ENCODE results near the gene CBLL1. TPM values are rescaled to one million over a fixed set of nuclear protein-coding genes. Genes with fewer than 3 reads are reported as not detected.

Gene CBLL1
- total and polyA plus RNA-seq, 2 of the 13 experiments (the other 11 are each of a cell fraction or from before 2014, with no cell fraction given): 8.8 to 10.5 TPM

DNA sequence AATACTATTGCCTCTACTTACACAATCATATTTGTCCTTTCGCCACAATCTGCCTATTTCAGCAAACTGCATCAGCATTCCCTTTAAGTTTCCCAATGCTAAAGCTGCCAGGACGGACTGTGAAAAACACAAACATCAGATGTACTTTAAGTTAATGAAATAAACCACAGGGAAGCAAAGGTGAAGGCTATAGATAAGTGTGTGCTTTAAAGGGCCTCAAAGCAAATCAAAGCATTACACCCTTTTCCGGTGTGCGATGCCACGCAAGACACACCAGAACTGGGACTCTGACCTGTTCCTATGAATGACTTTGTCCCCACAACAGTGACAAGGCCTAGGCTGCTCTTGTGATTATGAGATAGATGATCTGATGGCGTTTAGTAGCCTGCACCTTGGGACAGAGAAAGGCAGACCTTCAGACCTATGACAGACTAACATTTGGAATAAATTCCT is 35.7 kb downstream of the CBLL1 start (continued):
- TF ChIP-seq, protein P1, sequence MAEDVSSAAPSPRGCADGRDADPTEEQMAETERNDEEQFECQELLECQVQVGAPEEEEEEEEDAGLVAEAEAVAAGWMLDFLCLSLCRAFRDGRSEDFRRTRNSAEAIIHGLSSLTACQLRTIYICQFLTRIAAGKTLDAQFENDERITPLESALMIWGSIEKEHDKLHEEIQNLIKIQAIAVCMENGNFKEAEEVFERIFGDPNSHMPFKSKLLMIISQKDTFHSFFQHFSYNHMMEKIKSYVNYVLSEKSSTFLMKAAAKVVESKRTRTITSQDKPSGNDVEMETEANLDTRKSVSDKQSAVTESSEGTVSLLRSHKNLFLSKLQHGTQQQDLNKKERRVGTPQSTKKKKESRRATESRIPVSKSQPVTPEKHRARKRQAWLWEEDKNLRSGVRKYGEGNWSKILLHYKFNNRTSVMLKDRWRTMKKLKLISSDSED (CRISPR knock-in tag; IDR thresholded peaks at IDR 0.05): no peak
- no peak for TF ChIP-seq JDP2 (CRISPR knock-in tag; IDR thresholded peaks at IDR 0.05; ENCODE audit: borderline replicate concordance)
- no peak; the same call in 1 of the 2 replicates for TF ChIP-seq RFX5 (IDR thresholded peaks at IDR 0.05; ENCODE audit: low read depth, low read length)
- TF ChIP-seq ZNF441 (CRISPR knock-in tag; IDR thresholded peaks at IDR 0.05; ENCODE audit: borderline replicate concordance): peak; percentile 50; the same call in 1 of the 2 replicates
- TF ChIP-seq, protein P2, sequence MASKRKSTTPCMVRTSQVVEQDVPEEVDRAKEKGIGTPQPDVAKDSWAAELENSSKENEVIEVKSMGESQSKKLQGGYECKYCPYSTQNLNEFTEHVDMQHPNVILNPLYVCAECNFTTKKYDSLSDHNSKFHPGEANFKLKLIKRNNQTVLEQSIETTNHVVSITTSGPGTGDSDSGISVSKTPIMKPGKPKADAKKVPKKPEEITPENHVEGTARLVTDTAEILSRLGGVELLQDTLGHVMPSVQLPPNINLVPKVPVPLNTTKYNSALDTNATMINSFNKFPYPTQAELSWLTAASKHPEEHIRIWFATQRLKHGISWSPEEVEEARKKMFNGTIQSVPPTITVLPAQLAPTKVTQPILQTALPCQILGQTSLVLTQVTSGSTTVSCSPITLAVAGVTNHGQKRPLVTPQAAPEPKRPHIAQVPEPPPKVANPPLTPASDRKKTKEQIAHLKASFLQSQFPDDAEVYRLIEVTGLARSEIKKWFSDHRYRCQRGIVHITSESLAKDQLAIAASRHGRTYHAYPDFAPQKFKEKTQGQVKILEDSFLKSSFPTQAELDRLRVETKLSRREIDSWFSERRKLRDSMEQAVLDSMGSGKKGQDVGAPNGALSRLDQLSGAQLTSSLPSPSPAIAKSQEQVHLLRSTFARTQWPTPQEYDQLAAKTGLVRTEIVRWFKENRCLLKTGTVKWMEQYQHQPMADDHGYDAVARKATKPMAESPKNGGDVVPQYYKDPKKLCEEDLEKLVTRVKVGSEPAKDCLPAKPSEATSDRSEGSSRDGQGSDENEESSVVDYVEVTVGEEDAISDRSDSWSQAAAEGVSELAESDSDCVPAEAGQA (IDR thresholded peaks at IDR 0.05; ENCODE audit: low read depth): no peak
- TF ChIP-seq, protein P2 (CRISPR knock-in tag; IDR thresholded peaks at IDR 0.05; ENCODE audit: borderline replicate concordance): no peak
- TF ChIP-seq NFRKB (IDR thresholded peaks at IDR 0.05): no peak
- peak; percentile 95 for TF ChIP-seq CREM (IDR thresholded peaks at IDR 0.05)
- TF ChIP-seq CREM (CRISPR knock-in tag; IDR thresholded peaks at IDR 0.05): no peak
- peak; percentile 89 for TF ChIP-seq ARNTL (CRISPR knock-in tag; IDR thresholded peaks at IDR 0.05)
- TF ChIP-seq, protein P3, sequence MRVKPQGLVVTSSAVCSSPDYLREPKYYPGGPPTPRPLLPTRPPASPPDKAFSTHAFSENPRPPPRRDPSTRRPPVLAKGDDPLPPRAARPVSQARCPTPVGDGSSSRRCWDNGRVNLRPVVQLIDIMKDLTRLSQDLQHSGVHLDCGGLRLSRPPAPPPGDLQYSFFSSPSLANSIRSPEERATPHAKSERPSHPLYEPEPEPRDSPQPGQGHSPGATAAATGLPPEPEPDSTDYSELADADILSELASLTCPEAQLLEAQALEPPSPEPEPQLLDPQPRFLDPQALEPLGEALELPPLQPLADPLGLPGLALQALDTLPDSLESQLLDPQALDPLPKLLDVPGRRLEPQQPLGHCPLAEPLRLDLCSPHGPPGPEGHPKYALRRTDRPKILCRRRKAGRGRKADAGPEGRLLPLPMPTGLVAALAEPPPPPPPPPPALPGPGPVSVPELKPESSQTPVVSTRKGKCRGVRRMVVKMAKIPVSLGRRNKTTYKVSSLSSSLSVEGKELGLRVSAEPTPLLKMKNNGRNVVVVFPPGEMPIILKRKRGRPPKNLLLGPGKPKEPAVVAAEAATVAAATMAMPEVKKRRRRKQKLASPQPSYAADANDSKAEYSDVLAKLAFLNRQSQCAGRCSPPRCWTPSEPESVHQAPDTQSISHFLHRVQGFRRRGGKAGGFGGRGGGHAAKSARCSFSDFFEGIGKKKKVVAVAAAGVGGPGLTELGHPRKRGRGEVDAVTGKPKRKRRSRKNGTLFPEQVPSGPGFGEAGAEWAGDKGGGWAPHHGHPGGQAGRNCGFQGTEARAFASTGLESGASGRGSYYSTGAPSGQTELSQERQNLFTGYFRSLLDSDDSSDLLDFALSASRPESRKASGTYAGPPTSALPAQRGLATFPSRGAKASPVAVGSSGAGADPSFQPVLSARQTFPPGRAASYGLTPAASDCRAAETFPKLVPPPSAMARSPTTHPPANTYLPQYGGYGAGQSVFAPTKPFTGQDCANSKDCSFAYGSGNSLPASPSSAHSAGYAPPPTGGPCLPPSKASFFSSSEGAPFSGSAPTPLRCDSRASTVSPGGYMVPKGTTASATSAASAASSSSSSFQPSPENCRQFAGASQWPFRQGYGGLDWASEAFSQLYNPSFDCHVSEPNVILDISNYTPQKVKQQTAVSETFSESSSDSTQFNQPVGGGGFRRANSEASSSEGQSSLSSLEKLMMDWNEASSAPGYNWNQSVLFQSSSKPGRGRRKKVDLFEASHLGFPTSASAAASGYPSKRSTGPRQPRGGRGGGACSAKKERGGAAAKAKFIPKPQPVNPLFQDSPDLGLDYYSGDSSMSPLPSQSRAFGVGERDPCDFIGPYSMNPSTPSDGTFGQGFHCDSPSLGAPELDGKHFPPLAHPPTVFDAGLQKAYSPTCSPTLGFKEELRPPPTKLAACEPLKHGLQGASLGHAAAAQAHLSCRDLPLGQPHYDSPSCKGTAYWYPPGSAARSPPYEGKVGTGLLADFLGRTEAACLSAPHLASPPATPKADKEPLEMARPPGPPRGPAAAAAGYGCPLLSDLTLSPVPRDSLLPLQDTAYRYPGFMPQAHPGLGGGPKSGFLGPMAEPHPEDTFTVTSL (CRISPR knock-in tag; IDR thresholded peaks at IDR 0.05; ENCODE audit: borderline replicate concordance): peak; percentile 98
- no peak for TF ChIP-seq ZIK1 (CRISPR knock-in tag; IDR thresholded peaks at IDR 0.05; ENCODE audit: borderline replicate concordance, low read depth)
- TF ChIP-seq TGIF2 (CRISPR knock-in tag; IDR thresholded peaks at IDR 0.05): no peak
- TF ChIP-seq, protein P4, sequence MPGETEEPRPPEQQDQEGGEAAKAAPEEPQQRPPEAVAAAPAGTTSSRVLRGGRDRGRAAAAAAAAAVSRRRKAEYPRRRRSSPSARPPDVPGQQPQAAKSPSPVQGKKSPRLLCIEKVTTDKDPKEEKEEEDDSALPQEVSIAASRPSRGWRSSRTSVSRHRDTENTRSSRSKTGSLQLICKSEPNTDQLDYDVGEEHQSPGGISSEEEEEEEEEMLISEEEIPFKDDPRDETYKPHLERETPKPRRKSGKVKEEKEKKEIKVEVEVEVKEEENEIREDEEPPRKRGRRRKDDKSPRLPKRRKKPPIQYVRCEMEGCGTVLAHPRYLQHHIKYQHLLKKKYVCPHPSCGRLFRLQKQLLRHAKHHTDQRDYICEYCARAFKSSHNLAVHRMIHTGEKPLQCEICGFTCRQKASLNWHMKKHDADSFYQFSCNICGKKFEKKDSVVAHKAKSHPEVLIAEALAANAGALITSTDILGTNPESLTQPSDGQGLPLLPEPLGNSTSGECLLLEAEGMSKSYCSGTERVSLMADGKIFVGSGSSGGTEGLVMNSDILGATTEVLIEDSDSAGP (CRISPR knock-in tag; IDR thresholded peaks at IDR 0.05; ENCODE audit: borderline replicate concordance): peak; percentile 43; the same call in 1 of the 2 replicates
- TF ChIP-seq, protein P5, sequence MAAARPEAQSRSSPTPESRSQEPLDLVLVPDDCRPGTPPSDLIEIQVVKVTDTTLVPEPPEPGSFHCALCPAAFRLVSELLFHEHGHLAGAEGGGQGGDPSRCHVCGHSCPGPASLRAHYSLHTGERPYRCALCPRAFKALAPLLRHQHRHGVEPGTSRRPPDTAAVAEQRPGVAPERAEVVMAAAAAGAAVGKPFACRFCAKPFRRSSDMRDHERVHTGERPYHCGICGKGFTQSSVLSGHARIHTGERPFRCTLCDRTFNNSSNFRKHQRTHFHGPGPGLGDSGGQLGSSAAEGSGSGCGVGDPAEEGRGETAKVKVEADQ (CRISPR knock-in tag; IDR thresholded peaks at IDR 0.05; ENCODE audit: borderline replicate concordance): no peak

All from HepG2 (cell line).